ENCODE data around the gene IL1RAPL1.

Gene IL1RAPL1

GRCh38 chrX:29518100-29518499, 930.9 kb downstream of the IL1RAPL1 start:
- TF ChIP-seq TOX (CRISPR knock-in tag; IDR thresholded peaks at IDR 0.05; ENCODE audit: borderline replicate concordance) (no peak), ZFP3 (CRISPR knock-in tag; IDR thresholded peaks at IDR 0.05) (no peak), ZNF565 (CRISPR knock-in tag; conservative IDR thresholded peaks at IDR 0.05; ENCODE audit: low read depth) (no peak), RARB (CRISPR knock-in tag; IDR thresholded peaks at IDR 0.05) (no peak), TCF4 (CRISPR knock-in tag; IDR thresholded peaks at IDR 0.05; ENCODE audit: borderline replicate concordance) (no peak), ZFP30 (CRISPR knock-in tag; IDR thresholded peaks at IDR 0.05) (no peak), ESRRG (CRISPR knock-in tag; IDR thresholded peaks at IDR 0.05) (no peak), CSRNP3 (CRISPR knock-in tag; IDR thresholded peaks at IDR 0.05) (no peak), OSR1 (CRISPR knock-in tag; IDR thresholded peaks at IDR 0.05) (no peak), ARNTL (CRISPR knock-in tag; IDR thresholded peaks at IDR 0.05; ENCODE audit: borderline replicate concordance, low read depth) (no peak), ZC3H10 (CRISPR knock-in tag; IDR thresholded peaks at IDR 0.05) (no peak), PPARA (CRISPR knock-in tag; IDR thresholded peaks at IDR 0.05; ENCODE audit: borderline replicate concordance) (no peak)
- TF ChIP-seq, protein P1, sequence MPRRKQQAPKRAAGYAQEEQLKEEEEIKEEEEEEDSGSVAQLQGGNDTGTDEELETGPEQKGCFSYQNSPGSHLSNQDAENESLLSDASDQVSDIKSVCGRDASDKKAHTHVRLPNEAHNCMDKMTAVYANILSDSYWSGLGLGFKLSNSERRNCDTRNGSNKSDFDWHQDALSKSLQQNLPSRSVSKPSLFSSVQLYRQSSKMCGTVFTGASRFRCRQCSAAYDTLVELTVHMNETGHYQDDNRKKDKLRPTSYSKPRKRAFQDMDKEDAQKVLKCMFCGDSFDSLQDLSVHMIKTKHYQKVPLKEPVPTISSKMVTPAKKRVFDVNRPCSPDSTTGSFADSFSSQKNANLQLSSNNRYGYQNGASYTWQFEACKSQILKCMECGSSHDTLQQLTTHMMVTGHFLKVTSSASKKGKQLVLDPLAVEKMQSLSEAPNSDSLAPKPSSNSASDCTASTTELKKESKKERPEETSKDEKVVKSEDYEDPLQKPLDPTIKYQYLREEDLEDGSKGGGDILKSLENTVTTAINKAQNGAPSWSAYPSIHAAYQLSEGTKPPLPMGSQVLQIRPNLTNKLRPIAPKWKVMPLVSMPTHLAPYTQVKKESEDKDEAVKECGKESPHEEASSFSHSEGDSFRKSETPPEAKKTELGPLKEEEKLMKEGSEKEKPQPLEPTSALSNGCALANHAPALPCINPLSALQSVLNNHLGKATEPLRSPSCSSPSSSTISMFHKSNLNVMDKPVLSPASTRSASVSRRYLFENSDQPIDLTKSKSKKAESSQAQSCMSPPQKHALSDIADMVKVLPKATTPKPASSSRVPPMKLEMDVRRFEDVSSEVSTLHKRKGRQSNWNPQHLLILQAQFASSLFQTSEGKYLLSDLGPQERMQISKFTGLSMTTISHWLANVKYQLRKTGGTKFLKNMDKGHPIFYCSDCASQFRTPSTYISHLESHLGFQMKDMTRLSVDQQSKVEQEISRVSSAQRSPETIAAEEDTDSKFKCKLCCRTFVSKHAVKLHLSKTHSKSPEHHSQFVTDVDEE (CRISPR knock-in tag; IDR thresholded peaks at IDR 0.05), result no peak
- ATAC-seq, result no peak

DNA sequence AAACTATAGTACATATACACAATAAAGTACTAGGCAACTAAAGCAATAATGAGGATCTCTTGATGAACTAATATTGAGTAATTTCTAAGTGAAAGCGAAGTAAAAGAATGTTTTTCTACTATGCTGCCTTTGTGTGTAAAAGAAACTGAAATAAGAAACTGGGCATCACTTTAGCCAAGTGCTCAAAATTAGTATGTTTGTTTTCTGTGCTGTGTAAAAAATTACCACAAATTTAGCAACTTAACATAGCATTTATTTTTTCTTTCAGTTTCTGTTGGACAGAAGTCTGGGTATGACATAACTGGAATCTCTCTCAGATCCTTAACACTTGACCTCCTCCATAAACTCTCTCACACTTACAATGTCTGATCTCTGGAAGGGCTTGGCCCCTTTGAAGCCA, 941.0 kb downstream of the IL1RAPL1 start:
- no peak for ATAC-seq
- no peak for TF ChIP-seq ZNF70 (CRISPR knock-in tag; IDR thresholded peaks at IDR 0.05)
- no peak for TF ChIP-seq SNAI2 (CRISPR knock-in tag; IDR thresholded peaks at IDR 0.05)
- no peak for TF ChIP-seq OSR1 (CRISPR knock-in tag; IDR thresholded peaks at IDR 0.05)
- no peak for TF ChIP-seq ZFP3 (CRISPR knock-in tag; IDR thresholded peaks at IDR 0.05)
- no peak for TF ChIP-seq BACH2 (CRISPR knock-in tag; IDR thresholded peaks at IDR 0.05; ENCODE audit: borderline replicate concordance)
- TF ChIP-seq CSRNP3 (CRISPR knock-in tag; IDR thresholded peaks at IDR 0.05), result no peak
- no peak for TF ChIP-seq ARNTL (CRISPR knock-in tag; IDR thresholded peaks at IDR 0.05; ENCODE audit: borderline replicate concordance, low read depth)
- TF ChIP-seq, protein P2, sequence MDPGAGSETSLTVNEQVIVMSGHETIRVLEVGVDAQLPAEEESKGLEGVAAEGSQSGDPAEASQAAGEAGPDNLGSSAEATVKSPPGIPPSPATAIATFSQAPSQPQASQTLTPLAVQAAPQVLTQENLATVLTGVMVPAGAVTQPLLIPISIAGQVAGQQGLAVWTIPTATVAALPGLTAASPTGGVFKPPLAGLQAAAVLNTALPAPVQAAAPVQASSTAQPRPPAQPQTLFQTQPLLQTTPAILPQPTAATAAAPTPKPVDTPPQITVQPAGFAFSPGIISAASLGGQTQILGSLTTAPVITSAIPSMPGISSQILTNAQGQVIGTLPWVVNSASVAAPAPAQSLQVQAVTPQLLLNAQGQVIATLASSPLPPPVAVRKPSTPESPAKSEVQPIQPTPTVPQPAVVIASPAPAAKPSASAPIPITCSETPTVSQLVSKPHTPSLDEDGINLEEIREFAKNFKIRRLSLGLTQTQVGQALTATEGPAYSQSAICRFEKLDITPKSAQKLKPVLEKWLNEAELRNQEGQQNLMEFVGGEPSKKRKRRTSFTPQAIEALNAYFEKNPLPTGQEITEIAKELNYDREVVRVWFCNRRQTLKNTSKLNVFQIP (CRISPR knock-in tag; IDR thresholded peaks at IDR 0.05; ENCODE audit: borderline replicate concordance, low read depth), result no peak
- no peak for TF ChIP-seq TCF4 (CRISPR knock-in tag; IDR thresholded peaks at IDR 0.05; ENCODE audit: borderline replicate concordance)
- no peak for TF ChIP-seq PATZ1 (CRISPR knock-in tag; IDR thresholded peaks at IDR 0.05; ENCODE audit: borderline replicate concordance)

GRCh38 chrX:29530501-29530900, 943.3 kb downstream of the IL1RAPL1 start:
- TF ChIP-seq RARB (CRISPR knock-in tag; IDR thresholded peaks at IDR 0.05) (no peak), ZNF565 (CRISPR knock-in tag; conservative IDR thresholded peaks at IDR 0.05; ENCODE audit: low read depth) (no peak)
- TF ChIP-seq, protein P1 (CRISPR knock-in tag; IDR thresholded peaks at IDR 0.05), result no peak
- ATAC-seq, result peak; percentile 91

All from SK-N-SH treated with all-trans-retinoic acid at 6 μM for 48 hours (cell line).